GM21786 (cell line): ENCODE data around the gene KLF11.
"Not testable (repeated sequence)": the region's sequence is repeated elsewhere in the genome, so short reads cannot be mapped to it uniquely, and the experiment has no call there.

ENCODE experiments used
- ATAC-seq: cut with Tn5 transposase; IDR thresholded peaks from one replicate; pipeline ENCODE4 v1.9.1; 2021; ENCODE audit not compliant: unreplicated experiment

The KLF11 gene

DNA sequence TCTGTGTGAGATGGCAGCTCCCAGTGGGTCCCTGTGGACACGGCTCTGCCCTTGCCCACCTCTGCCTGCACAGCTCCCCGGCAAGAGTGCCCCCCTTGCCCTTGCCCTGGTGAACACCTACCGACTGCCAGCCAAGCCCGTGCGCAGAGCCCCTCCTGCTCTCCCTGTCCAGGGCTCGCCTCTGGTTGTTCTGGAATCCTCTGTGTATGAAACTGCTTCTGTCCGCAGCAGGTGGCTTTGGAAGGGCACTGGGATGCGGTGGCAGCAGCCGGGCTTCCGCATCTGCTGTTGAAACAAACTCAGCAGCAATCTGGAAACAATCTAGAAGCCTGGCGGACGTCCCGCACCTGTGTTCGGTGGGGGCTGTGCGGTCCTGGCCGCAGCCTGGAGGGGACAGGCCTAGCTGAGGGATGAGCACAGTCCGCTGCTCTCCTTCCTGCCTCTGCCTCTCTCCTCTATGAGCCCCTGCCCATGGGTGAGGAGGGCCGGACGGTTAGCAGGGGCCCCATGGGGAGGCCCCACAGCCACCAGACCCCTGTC is 34.0 kb upstream of the KLF11 start:
- no peak for ATAC-seq

DNA sequence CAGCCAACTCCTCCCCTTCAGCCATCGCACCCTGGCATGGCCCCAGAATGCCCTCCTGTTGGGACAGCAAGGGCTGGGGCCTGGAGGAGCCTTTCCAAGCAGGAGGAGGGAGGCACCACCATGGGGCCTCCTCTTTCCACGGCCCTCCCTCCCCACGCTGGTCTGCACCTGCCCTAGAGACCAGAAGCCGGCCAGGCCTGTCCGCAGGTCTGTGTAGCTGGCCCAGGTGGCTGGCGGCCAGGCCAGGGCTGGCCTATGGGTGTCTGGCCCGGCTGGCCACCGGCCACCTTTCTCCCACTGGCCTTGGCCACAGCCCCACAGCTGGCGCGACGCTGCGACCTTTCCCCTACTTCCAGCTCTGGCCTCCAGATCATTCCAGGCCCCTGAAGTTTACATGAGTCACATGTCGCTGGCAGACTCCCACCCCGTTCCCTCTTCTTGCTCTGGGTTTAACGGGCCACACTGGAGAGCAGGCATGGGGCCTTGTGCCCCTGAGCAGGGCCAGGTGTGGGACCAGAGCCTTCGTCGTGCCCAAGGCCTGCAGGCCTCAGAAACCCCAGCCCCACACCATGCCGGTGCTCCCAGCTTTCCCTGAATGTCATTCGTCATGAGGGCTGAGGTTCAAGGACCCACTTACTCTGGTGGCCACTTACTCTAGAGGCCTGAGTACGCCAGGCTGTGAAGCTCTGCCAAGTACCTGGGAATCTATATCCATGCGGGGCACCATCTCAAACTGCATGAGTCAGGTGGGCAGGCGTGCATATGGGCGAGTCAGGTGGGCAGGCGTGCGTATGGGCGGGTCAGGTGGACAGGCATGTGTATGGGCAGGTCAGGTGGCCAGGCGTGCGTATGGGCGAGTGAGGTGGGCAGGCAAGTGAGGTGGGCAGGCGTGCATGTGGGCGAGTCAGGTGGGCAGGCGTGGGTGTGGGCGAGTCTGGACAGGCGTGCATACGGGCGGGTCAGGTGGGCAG is 33.3 kb upstream of the KLF11 start:
- no peak for ATAC-seq

DNA sequence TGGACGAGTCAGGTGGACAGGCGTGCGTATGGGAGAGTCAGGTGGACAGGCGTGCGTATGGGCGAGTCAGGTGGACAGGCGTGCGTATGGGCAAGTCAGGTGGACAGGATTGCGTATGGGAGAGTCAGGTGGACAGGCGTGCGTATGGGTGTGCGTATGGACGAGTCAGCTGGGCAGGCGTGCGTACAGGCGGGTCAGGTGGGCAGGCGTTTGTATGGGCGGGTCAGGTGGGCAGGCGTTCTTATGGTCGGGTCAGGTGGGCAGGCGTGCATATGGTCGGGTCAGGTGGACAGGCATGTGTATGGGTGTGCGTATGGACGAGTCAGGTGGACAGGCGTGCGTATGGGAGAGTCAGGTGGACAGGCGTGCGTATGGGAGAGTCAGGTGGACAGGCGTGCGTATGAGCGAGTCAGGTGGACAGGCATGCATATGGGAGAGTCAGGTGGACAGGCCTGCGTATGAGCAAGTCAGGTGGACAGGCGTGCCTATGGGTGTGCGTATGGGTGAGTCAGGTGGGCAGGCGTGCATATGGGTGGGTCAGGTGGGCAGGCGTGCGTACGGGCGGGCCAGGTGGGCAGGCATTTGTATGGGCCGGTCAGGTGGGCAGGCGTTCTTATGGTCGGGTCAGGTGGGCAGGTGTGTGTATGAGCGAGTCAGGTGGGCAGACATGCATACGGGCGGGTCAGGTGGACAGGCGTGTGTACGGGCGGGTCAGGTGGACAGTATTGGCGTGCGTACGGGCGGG is 32.3 kb upstream of the KLF11 start:
- not testable (repeated sequence) for ATAC-seq

DNA sequence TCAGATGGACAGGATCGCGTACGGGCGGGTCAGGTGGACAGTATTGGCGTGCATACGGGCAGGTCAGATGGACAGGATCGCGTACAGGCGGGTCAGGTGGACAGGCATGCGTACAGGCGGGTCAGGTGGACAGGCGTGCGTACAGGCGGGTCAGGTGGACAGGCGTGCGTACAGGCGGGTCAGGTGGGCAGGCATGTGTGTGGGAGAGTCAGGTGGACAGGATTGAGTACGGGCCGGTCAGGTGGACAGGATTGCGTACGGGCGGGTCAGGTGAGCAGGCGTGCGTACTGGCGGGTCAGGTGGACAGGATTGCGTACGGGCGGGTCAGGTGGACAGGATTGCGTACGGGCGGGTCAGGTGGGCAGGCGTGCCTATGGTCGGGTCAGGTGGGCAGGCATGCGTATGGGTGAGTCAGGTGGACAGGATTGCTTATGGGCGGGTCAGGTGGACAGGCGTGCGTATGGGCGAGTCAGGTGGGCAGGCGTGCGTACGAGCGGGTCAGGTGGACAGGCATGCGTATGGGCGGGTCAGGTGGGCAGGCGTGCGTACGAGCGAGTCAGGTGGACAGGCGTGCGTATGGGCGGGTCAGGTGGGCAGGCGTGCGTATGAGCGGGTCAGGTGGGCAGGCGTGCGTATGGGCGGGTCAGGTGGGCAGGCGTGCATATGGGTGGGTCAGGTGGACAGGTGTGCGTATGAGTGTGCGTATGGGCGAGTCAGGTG is 31.6 kb upstream of the KLF11 start:
- not testable (repeated sequence) for ATAC-seq

DNA sequence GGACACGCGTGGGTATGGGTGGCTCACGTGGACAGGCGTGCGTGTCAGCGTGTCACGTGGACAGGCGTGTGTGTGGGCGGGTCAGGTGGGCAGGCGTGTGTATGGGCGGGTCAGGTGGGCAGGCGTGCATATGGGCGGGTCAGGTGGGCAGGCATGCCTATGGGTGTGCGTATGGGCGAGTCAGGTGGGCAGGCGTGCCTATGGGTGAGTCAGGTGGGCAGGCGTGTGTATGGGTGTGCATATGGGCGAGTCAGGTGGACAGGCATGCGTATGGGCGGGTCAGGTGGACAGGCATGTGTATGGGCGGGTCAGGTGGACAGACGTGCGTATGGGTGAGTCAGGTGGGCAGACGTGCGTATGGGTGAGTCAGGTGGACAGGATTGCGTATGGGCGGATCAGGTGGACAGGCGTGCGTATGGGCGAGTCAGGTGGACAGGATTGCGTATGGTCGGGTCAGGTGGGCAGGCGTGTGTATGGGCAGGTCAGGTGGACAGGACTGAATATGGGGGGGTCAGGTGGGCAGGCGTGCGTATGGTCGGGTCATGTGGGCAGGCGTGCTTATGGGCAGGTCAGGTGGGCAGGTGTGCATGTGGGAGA is 30.9 kb upstream of the KLF11 start:
- ATAC-seq, result not testable (repeated sequence)

DNA sequence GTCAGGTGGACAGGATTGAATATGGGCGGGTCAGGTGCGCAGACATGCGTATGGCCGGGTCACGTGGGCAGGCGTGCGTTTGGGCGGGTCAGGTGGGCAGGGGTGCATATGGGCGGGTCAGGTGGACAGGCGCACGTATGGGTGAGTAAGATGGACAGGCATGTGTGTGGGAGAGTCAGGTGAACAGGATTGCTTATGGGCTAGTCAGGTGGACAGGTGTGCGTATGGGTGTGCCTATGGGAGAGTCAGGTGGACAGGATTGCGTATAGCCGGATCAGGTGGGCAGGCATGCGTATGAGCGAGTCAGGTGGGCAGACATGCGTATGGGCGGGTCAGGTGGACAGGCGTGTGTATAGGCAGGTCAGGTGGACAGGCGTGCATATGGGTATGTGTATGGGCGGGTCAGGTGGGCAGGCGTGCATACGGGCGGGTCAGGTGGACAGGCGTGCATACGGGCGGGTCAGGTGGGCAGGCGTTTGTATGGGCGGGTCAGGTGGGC is 30.3 kb upstream of the KLF11 start:
- no peak for ATAC-seq

DNA sequence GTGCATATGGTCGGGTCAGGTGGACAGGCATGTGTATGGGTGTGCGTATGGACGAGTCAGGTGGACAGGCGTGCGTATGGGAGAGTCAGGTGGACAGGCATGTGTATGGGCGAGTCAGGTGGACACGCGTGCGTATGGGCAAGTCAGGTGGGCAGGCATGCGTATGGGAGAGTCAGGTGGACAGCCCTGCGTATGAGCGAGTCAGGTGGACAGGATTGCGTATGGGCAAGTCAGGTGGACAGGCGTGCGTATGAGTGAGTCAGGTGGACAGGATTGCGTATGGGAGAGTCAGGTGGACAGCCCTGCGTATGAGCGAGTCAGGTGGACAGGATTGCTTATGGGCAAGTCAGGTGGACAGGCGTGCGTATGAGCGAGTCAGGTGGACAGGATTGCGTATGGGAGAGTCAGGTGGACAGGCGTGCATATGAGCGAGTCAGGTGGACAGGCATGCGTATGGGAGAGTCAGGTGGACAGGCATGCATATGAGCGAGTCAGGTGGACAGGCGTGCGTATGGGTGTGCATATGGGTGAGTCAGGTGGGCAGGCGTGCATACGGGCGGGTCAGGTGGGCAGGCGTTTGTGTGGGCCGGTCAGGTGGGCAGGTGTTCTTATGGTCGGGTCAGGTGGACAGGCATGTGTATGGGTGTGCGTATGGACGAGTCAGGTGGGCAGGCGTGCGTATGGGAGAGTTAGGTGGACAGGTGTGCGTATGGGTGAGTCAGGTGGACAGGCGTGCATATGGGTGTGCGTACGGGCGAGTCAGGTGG is 29.5 kb upstream of the KLF11 start:
- ATAC-seq, result not testable (repeated sequence)

DNA sequence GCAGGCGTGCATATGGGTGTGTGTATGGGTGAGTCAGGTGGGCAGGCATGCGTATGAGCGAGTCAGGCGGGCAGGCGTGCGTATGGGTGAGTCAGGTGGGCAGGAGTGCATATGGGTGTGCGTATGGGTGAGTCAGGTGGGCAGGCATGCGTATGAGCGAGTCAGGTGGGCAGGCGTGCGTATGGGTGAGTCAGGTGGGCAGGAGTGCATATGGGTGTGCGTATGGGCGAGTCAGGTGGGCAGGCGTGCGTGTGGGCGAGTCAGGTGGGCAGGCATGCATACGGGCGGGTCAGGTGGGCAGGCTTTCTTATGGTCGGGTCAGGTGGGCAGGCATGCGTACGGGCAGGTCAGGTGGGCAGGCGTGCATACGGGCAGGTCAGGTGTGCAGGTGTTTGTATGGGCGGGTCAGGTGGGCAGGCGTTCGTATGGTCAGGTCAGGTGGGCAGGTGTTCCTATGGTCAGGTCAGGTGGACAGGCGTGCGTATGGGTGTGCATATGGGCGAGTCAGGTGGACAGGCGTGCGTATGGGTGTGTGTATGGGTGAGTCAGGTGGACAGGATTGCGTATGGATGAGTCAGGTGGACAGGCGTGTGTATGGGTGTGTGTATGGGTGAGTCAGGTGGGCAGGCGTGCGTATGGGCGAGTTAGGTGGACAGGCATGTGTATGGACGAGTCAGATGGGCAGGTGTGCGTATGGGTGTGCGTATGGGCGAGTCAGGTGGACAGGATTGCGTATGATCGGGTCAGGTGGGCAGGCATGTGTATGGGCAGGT is 28.7 kb upstream of the KLF11 start:
- no peak for ATAC-seq

DNA sequence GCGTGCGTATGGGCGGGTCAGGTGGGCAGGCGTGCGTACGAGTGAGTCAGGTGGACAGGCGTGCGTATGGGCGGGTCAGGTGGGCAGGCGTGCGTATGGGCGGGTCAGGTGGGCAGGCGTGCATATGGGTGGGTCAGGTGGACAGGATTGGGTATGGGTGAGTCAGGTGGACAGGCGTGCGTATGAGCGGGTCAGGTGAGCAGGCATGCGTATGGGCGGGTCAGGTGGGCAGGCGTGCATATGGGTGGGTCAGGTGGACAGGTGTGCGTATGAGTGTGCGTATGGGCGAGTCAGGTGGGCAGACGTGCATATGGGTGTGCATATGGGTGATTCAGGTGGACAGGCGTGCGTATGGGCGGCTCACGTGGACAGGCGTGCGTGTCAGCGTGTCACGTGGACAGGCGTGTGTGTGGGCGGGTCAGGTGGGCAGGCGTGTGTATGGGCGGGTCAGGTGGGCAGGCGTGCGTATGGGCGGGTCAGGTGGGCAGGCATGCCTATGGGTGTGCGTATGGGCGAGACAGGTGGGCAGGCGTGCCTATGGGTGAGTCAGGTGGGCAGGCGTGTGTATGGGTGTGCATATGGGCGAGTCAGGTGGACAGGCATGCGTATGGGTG is 27.9 kb upstream of the KLF11 start:
- not testable (repeated sequence) for ATAC-seq

DNA sequence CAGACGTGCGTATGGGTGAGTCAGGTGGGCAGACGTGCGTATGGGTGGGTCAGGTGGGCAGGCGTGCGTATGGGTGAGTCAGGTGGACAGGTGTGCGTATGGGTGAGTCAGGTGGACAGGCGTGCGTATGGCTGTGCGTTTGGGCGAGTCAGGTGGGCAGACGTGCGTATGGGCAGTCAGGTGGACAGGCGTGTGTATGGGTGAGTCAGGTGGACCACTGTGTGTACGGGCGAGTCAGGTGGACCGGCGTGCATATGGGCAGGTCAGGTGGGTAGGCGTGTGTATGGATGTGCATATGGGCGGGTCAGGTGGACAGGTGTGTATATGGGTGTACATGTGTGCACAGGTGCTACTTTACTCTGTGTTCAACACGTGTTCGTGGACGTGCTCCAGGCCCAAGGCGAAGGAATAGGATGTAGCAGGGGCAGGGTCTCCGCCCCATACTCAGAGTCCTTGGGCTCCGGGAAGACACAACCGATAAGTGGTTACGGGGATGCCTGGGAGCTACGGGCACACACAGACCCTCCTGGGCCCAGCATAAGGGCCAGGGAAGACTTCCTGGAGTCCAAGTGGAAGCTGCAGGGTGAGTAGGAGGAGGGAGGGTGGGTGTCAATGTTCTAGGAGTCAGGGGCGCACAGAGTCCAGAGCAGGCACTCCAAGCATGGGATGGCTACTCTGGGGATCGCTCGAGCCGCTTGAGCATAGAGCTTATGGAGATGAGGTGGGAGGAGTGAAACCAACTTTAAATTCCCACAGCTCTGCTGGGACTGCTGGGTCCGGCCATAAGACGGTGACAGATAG is 27.1 kb upstream of the KLF11 start:
- ATAC-seq, result no peak

DNA sequence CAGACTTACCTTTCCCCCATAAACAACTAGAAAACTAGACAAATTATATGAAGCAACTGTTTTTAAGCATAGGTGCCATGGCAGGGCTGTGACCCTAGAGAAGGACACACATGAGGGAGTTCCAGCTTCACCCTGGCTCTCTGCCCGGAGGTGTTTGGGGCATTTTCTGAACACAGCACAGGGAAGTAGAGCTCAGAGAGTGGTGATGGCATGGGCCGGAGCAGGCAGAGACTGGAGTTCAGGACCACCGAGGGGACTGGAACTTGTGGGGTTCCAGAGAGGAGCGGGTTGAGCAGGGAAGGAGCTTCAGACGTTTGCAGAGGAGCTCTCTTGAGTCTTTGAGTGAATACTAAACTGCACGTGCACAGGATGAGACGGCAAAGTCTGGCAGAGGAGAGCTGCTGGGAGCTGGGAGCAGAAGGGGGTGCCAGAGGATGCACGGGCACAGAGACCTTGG is 26.5 kb upstream of the KLF11 start:
- ATAC-seq, result no peak

DNA sequence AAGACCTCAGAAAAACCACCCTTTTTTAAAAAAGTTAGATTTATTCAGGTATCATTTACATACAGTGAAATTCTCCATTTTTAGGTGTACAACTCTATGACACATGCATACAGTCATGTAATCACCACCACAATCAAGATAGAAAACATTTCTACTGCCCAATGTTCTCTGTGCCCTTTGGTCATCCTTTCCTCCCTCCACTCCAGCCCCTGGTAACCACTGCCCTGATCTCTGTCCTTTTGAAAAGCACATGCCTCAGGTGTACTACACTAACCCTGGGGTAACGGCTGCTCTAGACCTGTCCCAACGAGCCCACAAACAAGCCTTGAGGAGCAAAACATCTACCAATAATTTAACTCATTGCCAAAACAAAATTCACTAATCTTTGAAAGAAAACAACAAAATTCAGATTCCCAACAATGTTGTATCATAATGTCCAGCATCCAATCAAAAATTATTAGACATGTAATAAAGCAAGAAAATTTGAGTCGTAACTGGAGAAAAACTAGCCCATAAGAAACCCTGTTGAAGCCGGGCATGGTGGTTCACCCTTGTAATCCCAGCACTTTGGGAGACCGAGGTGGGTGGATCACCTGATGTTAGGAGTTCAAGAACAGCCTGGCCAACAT is 25.9 kb upstream of the KLF11 start:
- ATAC-seq, result no peak

DNA sequence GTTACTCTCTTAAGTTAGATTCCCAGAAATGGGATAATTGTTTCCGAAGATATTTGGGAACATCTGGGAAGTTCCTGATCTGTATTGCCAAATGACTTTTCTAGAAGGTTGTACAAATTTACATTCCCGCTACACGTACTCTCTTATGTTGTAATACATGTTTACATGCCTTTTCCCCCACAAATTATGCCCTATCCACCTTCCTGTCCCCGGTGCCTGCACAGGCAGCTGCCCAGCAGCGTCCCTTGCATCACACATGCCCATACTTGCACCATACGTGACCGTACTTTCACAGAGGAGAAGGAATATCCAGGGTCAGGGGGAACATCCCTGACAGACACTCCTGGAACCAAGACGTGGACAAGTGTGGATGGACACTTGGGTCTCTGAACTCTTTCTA is 24.2 kb upstream of the KLF11 start:
- ATAC-seq, result no peak

DNA sequence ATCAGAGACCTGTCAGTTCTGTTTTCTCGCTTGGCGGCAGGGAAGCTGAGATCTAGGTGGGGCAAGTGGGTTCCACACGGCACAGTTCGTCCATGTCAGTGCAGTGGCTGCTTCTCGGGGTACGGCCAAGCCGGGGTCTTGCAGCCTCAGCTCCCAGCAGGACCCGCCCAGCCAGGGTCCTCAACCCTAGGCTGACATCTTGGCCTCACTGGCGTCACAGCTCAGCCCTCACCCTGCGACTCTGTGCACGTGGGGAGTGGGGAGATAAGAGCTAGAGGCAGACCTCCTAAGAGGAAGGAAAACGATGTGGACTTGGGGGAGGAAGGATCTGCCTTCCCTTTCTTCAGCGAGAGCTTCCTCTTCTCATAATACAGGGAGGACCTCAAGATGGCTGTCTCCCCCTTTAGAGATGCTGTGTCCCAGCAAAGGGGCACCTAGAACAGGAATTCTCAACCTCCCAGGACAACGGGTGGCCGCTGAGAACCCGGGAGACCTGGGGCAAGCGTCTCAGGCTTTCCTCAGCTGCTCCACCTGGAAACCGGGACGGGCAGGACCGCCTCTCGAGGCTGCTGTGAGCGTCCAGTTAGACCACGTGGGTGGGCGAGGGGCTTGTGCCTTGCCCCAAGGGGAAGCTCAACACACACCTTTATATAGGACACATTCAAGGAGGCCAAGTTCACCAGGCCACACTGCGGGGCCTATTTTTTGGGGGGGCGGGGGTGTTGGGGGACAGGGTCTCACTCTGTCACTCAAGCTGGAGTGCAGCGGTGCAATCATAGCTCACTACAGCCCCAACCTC is 23.5 kb upstream of the KLF11 start:
- ATAC-seq, result no peak

DNA sequence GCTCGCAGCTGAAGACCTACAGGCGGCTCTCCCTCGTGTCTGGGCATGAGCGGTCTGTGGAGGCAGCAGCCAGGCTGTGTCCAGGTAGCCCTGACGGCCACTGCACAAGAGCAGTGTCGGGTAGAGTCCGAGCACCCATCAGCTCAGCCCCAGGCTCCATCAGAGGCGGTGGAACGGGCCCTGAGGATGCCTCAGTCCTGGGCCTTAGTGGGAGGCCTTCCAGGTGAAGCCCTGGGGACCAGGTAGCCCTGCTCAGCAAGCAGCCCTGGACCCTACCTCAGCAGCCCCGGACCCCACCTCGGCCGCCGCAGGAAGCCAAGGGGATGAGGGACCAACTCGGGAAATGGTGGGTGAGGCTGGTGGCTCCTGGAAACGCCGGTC is 21.3 kb upstream of the KLF11 start:
- ATAC-seq, result no peak

DNA sequence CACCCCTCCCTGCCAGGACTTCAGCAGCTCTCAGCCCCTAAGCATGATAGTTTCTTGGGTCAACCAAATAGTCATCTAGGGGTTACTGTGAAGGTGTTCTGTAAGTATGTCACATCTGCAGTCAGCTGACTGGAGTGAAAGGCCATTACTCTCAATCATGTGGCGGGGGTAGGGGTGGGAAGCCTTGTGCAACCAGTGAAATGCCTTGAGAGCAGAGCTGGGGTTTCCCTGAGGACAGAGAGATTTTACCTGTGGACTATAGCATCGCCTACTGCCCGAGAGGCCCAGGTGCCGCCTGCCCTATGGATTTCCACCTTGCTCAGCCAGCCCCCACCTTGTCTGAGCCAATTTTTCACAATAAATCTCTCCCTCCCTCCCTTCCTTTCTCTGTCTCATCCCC is 20.9 kb upstream of the KLF11 start:
- no peak for ATAC-seq
